MV-4-11 (cell line): ENCODE measurements around the gene LAMC2.
"Not testable (repeated sequence)": the region's sequence is repeated elsewhere in the genome, so short reads cannot be mapped to it uniquely, and the experiment has no call there.

Source experiments
- DNase-seq: peaks from one replicate; lab custom pipeline; 2025; lab: John Stamatoyannopoulos, UW

Gene LAMC2

DNA sequence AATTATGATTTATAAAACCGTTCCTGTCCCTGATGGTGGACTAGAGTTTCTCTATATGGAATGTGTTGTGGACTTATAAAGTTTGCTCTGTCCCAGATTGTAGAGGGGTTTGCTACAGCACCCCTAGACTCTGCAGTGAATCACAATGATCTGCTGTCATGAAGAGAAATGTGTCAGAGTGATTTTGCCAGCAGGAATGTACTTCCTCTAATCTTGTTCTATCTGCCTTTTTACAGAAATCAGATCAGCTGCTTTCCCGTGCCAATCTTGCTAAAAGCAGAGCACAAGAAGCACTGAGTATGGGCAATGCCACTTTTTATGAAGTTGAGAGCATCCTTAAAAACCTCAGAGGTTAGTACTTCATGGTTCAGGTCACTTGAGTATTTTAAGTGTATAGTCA lies 52.0 kb downstream of the LAMC2 start:
- DNase-seq, result no peak

DNA sequence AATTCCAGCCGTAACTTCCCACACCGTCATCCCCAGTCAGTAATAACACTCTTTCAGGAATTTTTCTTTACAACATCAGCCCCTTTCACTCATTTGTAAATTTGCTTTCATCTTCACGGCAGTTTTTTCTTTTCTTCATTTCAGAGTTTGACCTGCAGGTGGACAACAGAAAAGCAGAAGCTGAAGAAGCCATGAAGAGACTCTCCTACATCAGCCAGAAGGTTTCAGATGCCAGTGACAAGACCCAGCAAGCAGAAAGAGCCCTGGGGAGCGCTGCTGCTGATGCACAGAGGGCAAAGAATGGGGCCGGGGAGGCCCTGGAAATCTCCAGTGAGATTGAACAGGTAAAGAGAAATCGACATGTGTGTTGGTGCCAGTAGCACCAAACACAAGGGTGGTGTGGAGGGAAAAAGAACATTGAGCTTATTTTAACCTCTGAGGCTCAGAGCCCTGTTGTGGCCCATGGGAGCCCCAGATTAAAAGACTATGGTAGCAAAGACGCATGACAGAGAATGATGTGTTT lies 53.2 kb downstream of the LAMC2 start:
- no peak for DNase-seq

DNA sequence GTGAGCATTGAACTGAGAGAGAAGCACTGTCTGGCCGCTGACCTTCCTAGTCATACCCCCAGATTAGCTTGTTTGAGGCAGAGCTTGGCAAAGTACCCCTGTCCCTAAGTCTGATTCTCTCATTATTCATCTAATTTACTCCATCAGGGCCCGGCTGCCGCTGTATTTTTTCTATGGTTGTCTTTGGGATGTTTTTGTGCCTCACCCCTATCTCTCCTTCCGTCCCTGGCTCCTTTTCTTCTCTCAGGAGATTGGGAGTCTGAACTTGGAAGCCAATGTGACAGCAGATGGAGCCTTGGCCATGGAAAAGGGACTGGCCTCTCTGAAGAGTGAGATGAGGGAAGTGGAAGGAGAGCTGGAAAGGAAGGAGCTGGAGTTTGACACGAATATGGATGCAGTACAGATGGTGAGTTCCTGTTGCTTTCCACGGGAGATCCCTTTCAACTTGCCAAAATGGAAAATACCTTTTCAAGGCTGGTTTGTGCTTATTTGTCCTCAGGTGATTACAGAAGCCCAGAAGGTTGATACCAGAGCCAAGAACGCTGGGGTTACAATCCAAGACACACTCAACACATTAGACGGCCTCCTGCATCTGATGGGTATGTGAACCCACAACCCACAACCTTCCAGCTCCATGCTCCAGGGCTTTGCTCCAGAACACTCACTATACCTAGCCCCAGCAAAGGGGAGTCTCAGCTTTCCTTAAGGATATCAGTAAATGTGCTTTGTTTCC lies 53.9 kb downstream of the LAMC2 start:
- no peak for DNase-seq

DNA sequence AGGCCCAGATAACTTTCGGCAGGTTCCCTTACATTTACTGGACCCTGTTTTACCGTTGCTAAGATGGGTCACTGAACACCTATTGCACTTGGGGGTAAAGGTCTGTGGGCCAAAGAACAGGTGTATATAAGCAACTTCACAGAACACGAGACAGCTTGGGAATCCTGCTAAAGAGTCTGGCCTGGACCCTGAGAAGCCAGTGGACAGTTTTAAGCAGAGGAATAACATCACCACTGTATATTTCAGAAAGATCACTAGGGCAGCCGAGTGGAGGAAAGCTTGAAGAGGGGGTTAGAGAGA lies 54.4 kb downstream of the LAMC2 start:
- DNase-seq, result no peak

DNA sequence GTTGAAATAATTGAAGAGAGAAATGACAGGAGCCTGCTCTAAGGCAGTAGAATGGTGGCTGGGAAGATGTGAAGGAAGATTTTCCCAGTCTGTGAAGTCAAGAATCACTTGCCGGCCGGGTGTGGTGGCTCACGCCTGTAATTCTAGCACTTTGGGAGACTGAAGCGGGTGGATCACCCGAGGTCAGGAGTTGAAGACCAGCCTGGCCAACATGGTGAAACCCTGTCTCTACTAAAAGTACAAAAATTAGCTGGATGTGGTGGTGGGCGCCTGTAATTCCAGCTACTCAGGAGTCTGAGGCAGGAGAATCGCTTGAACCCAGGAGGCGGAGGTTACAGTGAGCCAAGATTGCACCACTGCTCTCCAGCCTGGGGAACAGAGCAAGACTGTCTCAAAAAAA lies 54.8 kb downstream of the LAMC2 start:
- not testable (repeated sequence) for DNase-seq

DNA sequence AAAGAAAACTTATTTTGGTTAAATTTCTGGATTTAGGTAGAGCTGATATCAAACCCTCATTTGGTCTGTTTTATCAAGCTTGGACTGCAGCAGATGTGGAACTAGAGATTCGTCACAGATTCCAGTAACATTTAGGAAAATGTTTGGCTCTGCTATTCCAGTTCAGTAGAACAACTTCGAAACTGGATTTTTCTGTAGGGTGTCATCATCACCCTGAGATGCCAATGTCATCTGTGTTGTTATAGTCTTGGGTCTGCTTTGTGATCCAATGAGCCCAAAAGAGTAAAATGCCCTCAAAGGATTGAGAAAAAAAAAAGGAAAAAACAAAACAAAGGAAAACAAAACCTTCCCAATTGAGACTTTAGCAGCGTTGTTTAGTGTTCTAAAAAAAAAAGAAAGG lies 55.4 kb downstream of the LAMC2 start:
- DNase-seq, result no peak

DNA sequence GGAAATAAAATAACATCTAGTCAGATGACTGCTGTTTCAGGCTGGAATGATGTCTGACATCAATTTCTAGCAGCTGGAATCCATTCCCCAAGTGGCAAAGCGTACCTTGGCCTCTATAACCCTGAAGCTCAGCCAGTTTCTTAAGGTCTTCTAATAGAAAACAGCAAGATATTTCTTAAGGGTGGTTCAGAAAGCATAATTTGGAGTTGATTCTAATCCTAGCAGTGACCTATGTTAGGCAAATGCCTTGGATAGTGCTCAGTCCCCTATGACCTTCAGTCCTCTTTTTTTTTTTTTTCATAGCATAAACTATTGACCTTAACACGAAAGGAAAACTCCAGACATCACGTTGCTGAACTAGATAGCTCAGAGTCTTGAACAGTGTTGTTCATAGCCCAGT lies 56.5 kb downstream of the LAMC2 start:
- DNase-seq, result no peak

DNA sequence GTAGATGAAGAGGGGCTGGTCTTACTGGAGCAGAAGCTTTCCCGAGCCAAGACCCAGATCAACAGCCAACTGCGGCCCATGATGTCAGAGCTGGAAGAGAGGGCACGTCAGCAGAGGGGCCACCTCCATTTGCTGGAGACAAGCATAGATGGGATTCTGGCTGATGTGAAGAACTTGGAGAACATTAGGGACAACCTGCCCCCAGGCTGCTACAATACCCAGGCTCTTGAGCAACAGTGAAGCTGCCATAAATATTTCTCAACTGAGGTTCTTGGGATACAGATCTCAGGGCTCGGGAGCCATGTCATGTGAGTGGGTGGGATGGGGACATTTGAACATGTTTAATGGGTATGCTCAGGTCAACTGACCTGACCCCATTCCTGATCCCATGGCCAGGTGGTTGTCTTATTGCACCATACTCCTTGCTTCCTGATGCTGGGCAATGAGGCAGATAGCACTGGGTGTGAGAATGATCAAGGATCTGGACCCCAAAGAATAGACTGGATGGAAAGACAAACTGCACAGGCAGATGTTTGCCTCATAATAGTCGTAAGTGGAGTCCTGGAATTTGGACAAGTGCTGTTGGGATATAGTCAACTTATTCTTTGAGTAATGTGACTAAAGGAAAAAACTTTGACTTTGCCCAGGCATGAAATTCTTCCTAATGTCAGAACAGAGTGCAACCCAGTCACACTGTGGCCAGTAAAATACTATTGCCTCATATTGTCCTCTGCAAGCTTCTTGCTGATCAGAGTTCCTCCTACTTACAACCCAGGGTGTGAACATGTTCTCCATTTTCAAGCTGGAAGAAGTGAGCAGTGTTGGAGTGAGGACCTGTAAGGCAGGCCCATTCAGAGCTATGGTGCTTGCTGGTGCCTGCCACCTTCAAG lies 57.3 kb downstream of the LAMC2 start:
- DNase-seq, result peak; percentile 82

DNA sequence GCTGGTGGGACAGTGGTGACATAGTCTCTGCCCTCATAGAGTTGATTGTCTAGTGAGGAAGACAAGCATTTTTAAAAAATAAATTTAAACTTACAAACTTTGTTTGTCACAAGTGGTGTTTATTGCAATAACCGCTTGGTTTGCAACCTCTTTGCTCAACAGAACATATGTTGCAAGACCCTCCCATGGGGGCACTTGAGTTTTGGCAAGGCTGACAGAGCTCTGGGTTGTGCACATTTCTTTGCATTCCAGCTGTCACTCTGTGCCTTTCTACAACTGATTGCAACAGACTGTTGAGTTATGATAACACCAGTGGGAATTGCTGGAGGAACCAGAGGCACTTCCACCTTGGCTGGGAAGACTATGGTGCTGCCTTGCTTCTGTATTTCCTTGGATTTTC lies 58.4 kb downstream of the LAMC2 start:
- peak; percentile 87 for DNase-seq

DNA sequence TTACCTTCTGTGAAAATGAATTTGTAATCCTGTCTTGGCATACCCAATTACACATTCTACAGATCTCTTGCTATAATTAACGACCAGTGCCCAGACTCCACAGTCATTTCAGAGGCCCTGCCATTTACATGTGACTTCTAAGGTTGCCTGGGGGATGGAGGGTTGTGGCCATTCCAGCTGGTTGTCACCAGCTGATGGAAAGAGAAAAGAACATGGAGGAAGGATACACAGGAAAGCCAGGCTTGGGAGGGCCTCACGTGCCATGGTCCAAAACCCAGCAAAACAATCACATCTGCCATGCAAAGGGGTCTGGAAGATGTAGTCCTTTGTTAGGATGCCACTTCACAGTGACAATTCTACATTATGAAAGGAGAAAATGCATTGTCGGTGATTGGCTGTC lies 59.3 kb downstream of the LAMC2 start:
- no peak for DNase-seq

DNA sequence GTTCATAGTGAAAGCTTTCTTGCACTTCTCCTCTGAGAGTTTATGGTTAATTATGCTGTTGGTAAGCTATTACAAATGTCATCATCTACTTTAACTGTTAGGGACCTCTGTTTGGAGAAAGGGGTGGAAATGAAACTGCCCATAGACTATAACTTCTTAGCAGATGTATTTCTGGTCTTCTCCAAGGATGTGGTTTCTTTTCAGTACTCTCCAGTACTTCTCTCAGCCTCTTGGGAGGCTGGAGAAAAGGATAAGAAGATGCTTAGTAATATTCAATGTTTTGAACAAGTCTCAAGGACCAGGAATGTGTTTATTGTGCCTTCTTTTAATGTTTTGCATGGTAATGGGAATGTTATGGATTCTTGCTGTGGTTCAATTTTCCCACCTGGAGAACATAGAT lies 60.4 kb downstream of the LAMC2 start:
- DNase-seq, result peak; percentile 95

DNA sequence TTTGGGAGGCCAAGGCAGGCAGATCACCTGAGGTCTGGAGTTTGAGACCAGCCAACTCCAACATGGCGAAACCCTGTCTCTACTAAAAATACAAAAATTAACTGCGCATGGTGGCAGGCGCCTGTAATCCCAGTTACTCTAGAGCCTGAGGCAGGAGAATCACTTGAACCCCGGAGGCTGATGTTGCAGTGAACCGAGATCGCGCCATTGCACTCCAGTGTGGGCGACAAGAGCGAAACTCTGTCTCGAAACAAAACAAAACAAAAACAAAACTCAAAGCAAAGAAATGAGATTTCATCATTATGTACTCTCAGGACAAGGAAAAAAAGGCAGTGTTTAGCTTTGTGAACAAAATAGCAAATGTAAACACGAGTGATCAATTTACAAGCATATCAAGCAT lies 61.0 kb downstream of the LAMC2 start:
- no peak for DNase-seq

DNA sequence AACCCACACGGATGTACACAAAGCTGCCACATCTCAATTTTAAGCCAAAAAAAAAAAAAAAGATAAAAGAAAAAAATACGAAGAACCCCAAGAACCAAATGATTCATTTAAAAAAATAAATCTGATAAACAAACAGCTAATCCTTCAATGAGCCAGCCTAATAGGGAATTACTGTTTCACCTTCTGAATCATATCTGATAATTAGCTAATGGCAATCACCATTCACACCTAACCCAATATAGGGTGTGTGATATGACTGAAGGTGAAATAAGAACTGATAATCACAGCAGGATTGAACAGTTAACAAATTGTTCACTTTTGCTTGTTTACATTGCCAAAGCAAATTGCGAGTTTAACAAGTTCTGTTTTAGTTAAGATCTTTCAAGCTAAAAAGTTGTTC lies 61.4 kb downstream of the LAMC2 start:
- DNase-seq, result no peak

DNA sequence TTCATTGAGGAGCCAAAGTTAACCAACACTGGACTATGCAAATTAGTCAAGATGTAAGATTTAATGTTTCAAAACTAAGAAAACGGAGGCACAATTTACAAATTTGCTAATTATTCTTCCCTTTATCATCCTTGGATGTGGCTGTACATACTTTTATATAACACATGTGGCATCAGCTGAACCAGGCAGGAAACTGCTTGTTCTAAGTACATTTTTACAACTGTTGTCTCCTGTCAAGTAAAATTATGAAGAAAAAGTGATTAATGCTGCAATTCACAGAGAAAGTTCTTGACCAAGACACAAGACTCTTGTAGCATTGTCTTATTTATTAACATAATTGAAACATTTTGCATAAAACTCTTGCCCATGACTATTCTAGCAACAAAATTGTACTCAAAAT lies 61.9 kb downstream of the LAMC2 start:
- no peak for DNase-seq

DNA sequence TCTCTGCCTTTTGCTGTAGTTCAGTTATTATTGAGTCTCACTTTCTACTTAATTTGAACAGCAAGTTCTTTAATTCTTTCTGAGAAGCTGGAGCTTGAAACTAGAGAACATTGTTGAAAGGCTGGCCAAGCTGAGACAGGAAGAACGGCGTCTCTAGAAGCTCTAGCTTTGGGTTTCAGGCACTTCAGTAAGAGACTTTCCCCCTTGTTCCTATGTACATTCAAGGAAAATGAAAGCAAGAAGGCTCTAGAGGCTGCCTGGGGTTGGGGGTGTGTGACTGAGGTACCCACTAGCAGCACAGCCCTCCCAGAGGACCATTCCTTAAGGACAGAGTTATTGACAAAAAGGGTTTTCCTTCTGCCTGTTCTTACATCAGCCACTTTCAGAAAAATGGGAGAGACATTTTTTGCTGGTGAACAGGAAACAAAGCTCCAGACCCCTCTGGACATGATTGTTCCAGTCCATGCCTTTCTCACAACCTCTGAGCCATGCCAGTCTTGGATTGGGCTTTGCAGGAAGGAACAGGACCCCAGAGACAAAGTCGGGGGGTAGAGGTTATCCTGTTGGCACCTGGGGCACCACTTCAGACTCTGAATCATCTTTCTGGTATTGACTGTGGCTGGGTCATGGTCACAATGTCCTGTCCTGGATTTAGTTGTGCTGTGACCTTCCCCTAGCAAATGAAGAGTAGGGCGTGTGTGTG lies 63.1 kb downstream of the LAMC2 start:
- DNase-seq, result no peak

DNA sequence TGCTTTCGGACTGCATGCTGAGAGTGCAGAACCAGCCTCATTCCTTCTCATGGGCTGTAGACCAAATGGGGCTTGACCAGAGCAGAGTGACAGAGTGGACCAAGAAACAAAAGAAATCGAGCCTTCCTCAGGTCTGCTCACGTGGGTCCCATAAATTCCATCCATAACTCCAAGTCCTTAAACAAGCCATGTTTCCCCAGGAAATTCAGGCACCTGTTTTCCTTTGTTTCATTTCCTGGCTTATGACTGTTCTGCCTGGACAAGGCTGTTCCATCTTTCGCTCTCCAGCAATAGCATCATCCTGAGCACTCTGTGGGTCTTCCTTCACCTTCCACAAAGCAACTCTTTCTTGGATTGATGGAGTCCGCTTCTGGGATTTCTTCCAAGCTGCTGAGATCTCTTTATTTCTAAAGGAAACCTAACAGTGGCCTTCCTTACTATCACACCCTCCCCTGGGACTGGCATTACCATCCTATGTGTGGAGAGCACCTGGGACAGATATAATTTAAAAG lies 63.9 kb downstream of the LAMC2 start:
- DNase-seq, result no peak

DNA sequence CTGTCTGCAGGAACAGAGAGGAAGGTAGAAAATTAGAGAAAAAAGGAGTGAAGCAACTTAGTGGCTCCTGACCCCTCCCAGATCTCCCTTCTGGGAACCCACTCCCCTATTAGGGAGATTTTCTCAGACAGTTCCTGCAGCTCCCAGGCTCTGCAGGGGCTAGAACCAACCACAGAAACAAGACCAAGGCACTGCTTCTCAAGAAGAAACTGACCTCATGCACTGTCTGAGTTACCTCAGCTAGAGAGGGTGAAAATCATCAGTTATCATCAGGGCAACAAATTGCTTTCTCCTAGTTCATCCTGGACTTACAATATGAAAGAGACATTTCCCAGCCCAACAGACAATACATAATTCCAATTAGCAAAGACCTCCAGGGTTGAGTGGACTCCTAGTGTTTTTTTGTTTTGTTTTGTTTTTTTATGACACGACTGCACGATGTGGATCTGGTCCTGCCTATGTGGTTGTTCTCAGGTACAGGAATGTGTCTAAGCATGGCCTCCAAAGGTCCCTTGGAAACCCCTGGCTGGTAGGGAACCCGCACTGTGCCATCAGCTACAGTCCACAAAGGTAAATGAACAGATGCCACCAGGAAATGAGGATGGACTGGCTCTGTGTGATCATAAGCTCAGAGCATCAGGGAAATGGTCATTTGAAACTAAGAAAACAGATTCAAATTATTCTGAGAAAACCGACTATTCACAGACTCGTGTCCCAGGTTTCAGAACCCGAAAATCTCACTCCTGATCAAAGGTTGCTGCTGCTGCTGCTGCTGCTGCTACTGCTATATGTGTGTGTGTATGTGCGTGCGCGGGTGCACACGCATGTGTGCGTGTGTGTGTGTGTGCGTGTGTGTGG lies 65.3 kb downstream of the LAMC2 start:
- DNase-seq, result no peak

DNA sequence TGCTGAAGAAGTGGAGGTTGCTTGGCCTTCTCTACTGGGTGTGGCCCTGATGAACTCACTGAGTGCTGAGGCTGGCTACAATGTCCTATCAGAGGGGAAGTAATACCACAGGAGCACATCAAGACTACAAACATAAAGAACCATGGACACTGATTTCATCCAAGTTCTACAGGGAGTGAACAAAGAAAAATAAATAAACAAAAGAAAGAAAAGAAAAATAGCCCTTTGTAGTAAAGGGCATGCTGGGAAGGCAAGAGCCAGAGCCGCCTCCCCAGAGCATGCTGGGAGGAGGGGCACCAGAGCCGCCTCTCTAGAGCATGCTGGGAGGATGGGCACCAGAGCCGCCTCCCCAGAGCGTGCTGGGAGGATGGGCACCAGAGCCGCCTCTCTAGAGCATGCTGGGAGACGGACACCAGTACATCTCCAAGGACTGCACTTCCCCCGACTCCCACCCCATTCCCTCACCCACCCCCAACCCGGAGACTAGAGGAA lies 65.9 kb downstream of the LAMC2 start:
- DNase-seq, result no peak

DNA sequence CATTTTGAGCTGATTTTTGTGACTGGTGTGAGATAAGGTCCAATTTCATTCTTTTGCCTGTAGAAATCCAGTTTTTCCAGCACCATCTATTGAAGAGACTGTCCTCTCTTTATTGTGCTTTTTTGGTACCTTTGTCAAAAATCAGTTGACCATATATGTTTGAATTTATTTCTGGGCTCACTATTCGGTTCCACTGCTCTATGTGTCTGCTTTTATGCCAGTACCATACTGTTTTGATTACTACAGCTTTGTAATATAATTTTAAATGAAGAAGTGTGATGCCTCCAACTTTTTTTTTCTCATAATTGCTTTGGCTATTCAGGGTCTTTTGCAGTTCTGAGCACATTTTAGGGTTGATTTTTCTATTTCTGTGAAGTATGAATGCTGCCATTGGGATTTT lies 69.0 kb downstream of the LAMC2 start:
- no peak for DNase-seq

DNA sequence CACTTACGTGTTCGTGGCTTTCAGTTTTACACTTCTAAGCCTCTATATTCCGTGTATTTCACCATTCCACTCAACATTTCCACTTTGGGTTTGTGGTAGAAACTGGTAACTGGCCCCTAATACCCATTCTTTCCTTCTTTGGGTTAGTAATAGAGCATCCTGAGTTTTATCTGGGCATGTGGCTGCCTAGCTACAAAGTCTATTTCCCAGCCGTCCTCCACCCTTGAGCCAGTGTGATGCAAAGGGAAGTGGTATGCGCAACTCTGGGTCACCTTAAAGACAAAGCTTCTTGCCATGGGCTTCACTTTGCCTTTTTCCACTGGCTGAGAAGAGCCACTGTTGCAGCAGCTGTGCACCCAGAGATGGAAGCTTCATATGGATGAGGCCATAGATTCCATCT lies 73.9 kb downstream of the LAMC2 start:
- DNase-seq, result peak; percentile 79

DNA sequence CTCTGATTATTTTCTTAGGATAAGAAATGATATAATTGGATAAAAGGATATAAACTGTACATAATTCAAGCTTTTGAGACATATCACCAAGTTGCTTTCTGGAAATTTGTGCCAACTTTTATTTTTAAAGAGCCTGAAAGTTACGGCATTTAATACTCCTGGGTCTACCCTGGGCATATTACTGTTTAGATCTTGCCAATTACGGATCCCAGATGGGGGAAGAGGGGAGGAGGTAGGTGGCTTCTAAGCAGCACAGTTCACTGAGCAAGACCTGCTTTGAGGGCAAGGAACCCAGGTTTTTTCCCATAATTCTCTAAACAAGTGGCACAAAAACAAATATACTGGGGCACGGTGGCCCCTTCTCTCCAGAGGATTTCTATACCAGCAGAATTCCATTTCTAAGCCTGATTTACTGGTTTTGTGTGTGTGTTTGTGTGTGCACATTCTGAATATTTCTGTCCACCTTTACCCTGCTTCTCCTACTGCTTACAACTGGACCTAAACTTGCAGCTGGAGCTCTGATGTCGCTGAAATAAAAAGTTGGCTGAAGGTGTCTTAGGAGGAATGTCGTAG lies 76.7 kb downstream of the LAMC2 start:
- DNase-seq, result no peak
